ENCODE measurements around the gene PRDX3. TPM values are rescaled to one million over a fixed set of nuclear protein-coding genes. Genes with fewer than 3 reads are reported as not detected.
"Not testable (repeated sequence)": the region's sequence is repeated elsewhere in the genome, so short reads cannot be mapped to it uniquely, and the experiment has no call there.

The PRDX3 gene
- total RNA-seq, 2 experiments from 2014 or later = 156 to 175 TPM

DNA sequence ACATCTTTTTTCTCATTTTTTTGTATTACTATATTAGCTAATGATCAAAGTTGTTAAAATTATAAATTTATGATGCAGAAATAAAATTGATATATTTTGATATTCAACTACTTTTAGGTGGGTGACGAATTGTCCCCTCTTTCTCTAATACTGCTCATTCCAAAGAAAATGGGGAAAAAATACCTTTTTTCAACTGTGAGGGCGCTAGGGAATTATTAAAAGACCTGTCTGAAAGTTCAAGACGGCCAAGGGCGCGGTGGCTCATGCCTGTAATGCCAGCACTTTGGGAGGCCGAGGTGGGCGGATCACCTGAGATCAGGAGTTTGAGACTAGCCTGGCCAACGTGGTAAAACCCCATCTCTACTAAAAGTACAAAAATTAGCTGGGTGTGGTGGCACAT lies 40.7 kb downstream of the PRDX3 start:
- H3K36me3 ChIP-seq (ENCODE audit: insufficient read depth, low read length) = peaks cover 51% of the 10 kb centered on the region
- POLR2A ChIA-PET; BruUV-seq (replicated peaks); H3K9me2 ChIP-seq (ENCODE audit: insufficient read depth, low read length); H3K27ac ChIP-seq (ENCODE audit: low read depth, low read length, poor library complexity, severe bottlenecking); DNase-seq (ENCODE audit: low spot score); H4K20me1 ChIP-seq (ENCODE audit: insufficient read depth, low read length); CTCF ChIA-PET (ENCODE audit: unreplicated experiment); intact Hi-C loops (cut with micrococcal nuclease; ENCODE audit: unreplicated experiment); H3K79me2 ChIP-seq (ENCODE audit: insufficient read depth, low read depth, low read length); H3K4me3 ChIP-seq (ENCODE audit: low read depth, low read length, poor library complexity, severe bottlenecking); H3K4me1 ChIP-seq (ENCODE audit: insufficient read depth, low read length, poor library complexity, severe bottlenecking); H2AFZ ChIP-seq (ENCODE audit: low read length); H3K4me2 ChIP-seq (ENCODE audit: low read length); H3K9me3 ChIP-seq (ENCODE audit: low read length): not testable (repeated sequence)
- TF ChIP-seq, protein P1, sequence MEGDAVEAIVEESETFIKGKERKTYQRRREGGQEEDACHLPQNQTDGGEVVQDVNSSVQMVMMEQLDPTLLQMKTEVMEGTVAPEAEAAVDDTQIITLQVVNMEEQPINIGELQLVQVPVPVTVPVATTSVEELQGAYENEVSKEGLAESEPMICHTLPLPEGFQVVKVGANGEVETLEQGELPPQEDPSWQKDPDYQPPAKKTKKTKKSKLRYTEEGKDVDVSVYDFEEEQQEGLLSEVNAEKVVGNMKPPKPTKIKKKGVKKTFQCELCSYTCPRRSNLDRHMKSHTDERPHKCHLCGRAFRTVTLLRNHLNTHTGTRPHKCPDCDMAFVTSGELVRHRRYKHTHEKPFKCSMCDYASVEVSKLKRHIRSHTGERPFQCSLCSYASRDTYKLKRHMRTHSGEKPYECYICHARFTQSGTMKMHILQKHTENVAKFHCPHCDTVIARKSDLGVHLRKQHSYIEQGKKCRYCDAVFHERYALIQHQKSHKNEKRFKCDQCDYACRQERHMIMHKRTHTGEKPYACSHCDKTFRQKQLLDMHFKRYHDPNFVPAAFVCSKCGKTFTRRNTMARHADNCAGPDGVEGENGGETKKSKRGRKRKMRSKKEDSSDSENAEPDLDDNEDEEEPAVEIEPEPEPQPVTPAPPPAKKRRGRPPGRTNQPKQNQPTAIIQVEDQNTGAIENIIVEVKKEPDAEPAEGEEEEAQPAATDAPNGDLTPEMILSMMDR (conservative IDR thresholded peaks at IDR 0.05; ENCODE audit: low read length) = peak; percentile 30; the same call in 1 of the 2 replicates

DNA sequence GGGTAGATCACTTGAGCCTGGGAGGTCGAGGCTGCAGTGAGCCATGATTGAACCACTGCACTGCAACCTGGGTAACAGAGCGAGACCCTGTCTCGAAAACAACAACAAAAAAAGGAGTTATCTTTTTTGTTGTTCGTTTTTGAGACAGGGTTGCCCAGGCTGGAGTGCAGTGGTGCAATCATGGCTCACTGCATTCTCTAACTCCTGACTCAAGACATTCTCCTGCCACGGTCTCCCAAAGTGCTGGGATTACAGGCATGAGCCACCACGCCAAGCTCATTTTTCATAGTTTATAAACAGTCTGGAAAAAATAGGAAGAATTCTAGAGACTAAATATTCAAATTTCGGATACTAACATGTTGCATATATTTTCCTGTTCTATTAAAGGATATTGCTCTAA lies 42.5 kb downstream of the PRDX3 start:
- Histone ChIP-seq H3K9me3 (ENCODE audit: low read length) (no peaks in the 10 kb centered on the region), H4K20me1 (ENCODE audit: insufficient read depth, low read length) (no peaks in the 10 kb centered on the region), H3K36me3 (ENCODE audit: insufficient read depth, low read length) (peaks cover 50% of the 10 kb centered on the region), H2AFZ (ENCODE audit: low read length) (no peak overlapping the region), H3K79me2 (ENCODE audit: insufficient read depth, low read depth, low read length) (no peaks in the 10 kb centered on the region), H3K4me3 (ENCODE audit: low read depth, low read length, poor library complexity, severe bottlenecking) (no peak overlapping the region), H3K4me2 (ENCODE audit: low read length) (no peak overlapping the region), H3K27ac (ENCODE audit: low read depth, low read length, poor library complexity, severe bottlenecking) (no peak overlapping the region), H3K4me1 (ENCODE audit: insufficient read depth, low read length, poor library complexity, severe bottlenecking) (peaks cover 17% of the 10 kb centered on the region), H3K9me2 (ENCODE audit: insufficient read depth, low read length) (no peaks in the 10 kb centered on the region)
- BruUV-seq (replicated peaks) = no TSS peak
- TF ChIP-seq, protein P1 (conservative IDR thresholded peaks at IDR 0.05; ENCODE audit: low read length) = no peak
- TF ChIP-seq EZH2phosphoT487 (IDR thresholded peaks at IDR 0.05; ENCODE audit: borderline replicate concordance, low read depth, low read length) = no peak
- ChIA-PET CTCF (ENCODE audit: unreplicated experiment) (interaction anchor here (0.6 kb wide), 1 partner anchor 23 kb away, joined by 3 read pairs; no protein-coding TSS in a partner anchor), POLR2A (interaction anchor here (0.6 to 0.8 kb wide), 2 partner anchors 31 to 106 kb away, joined by 3 to 4 read pairs; no protein-coding TSS in a partner anchor)
- DNase-seq (ENCODE audit: low spot score) = no peak
- intact Hi-C loops (cut with micrococcal nuclease; ENCODE audit: unreplicated experiment) = no loop called here

DNA sequence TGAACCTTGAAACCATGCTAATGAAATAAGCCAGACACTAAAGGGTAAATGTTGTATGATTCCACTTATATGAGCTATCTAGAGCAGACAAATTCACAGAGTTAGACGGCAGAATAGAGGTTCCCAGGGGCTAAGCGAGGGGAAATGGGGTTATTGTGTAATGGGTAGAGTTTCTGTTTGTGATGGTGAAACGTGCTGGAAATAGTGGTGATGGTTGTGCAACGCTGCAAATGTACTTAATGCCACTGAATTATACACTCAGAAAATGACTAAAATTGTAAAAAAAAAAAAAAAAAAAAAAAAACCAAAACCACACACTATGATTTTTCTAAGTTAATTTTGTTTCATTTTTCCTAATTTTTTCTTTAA lies 43.1 kb downstream of the PRDX3 start:
- POLR2A ChIA-PET = interaction anchor here (0.5 to 0.8 kb wide), 3 partner anchors 31 to 398 kb away, joined by 3 to 4 read pairs (median 4); no protein-coding TSS in a partner anchor
- TF ChIP-seq, protein P1 (conservative IDR thresholded peaks at IDR 0.05; ENCODE audit: low read length) = no peak
- TF ChIP-seq EZH2phosphoT487 (IDR thresholded peaks at IDR 0.05; ENCODE audit: borderline replicate concordance, low read depth, low read length) = no peak
- no peaks in the 10 kb centered on the region for H3K9me3 ChIP-seq (ENCODE audit: low read length)

More for the DNA sequence above, 43.1 kb downstream of the PRDX3 start:
- H3K27ac ChIP-seq (ENCODE audit: low read depth, low read length, poor library complexity, severe bottlenecking) = no peak overlapping the region
- H3K9me2 ChIP-seq (ENCODE audit: insufficient read depth, low read length) = no peaks in the 10 kb centered on the region
- no peak overlapping the region for H3K4me3 ChIP-seq (ENCODE audit: low read depth, low read length, poor library complexity, severe bottlenecking)
- H3K36me3 ChIP-seq (ENCODE audit: insufficient read depth, low read length) = peaks cover 51% of the 10 kb centered on the region
- intact Hi-C loops (cut with micrococcal nuclease; ENCODE audit: unreplicated experiment) = no loop called here
- CTCF ChIA-PET (ENCODE audit: unreplicated experiment) = no interaction called here
- H3K79me2 ChIP-seq (ENCODE audit: insufficient read depth, low read depth, low read length) = no peaks in the 10 kb centered on the region
- H4K20me1 ChIP-seq (ENCODE audit: insufficient read depth, low read length) = no peaks in the 10 kb centered on the region
- H3K4me2 ChIP-seq (ENCODE audit: low read length) = no peak overlapping the region
- H2AFZ ChIP-seq (ENCODE audit: low read length) = no peak overlapping the region
- no TSS peak for BruUV-seq (replicated peaks)
- DNase-seq (ENCODE audit: low spot score) = no peak
- peaks cover 23% of the 10 kb centered on the region for H3K4me1 ChIP-seq (ENCODE audit: insufficient read depth, low read length, poor library complexity, severe bottlenecking)
